NCI-H2227 (cell line): ENCODE results near the gene FGF21.
"Not testable (repeated sequence)": the region's sequence is repeated elsewhere in the genome, so short reads cannot be mapped to it uniquely, and the experiment has no call there.

ENCODE experiments used
- DNase-seq: peaks from one replicate; lab custom pipeline; 2025; ENCODE audit not compliant: unreplicated experiment; lab: John Stamatoyannopoulos, UW

FGF21 gene

GRCh38 chr19:48751845-48752495, 3.4 kb upstream of the FGF21 start:
- DNase-seq = peak; percentile 36

GRCh38 chr19:48752496-48753365, 2.6 kb upstream of the FGF21 start, which contains the start of gene FUT1:
TSS of gene FUT1 (minus strand) at chr19:48752641. CDS start at chr19:48751281, 1,360 bp downstream.
- DNase-seq = peak; percentile 87

- DNase-seq = no peak
Observed at GRCh38 chr19:48755787-48756186, 463 bp downstream of the FGF21 start.

- no peak for DNase-seq
Observed at GRCh38 chr19:48756212-48756611, 888 bp downstream of the FGF21 start.

GRCh38 chr19:48756686-48757085, 1.4 kb downstream of the FGF21 start:
- no peak for DNase-seq

GRCh38 chr19:48757089-48757675, 1.9 kb downstream of the FGF21 start:
- no peak for DNase-seq

GRCh38 chr19:48757741-48758144, 2.4 kb downstream of the FGF21 start:
- no peak for DNase-seq

- DNase-seq = no peak
Observed at GRCh38 chr19:48760504-48761205, 5.3 kb downstream of the FGF21 start.

GRCh38 chr19:48765816-48766215, 10.5 kb downstream of the FGF21 start:
- not testable (repeated sequence) for DNase-seq

- not testable (repeated sequence) for DNase-seq
Observed at GRCh38 chr19:48768171-48768753, 12.9 kb downstream of the FGF21 start.

GRCh38 chr19:48768994-48769713, 13.8 kb downstream of the FGF21 start:
- no peak for DNase-seq

GRCh38 chr19:48770266-48770665, 14.9 kb downstream of the FGF21 start:
- no peak for DNase-seq

- DNase-seq = no peak
Observed at GRCh38 chr19:48770734-48771472, 15.6 kb downstream of the FGF21 start.

- DNase-seq = no peak
Observed at GRCh38 chr19:48772503-48772953, 17.2 kb downstream of the FGF21 start.

GRCh38 chr19:48777139-48777538, 21.8 kb downstream of the FGF21 start:
- no peak for DNase-seq

- no peak for DNase-seq
Observed at GRCh38 chr19:48777720-48778119, 22.4 kb downstream of the FGF21 start.

- no peak for DNase-seq
Observed at GRCh38 chr19:48779636-48780035, 24.3 kb downstream of the FGF21 start.

GRCh38 chr19:48780631-48781391, 25.5 kb downstream of the FGF21 start:
- DNase-seq = no peak

- DNase-seq = no peak
Observed at GRCh38 chr19:48784527-48784926, 29.2 kb downstream of the FGF21 start.
